ENCODE data around the gene C7orf33. TPM values are rescaled to one million over a fixed set of nuclear protein-coding genes. Genes with fewer than 3 reads are reported as not detected.

C7orf33 gene
- total RNA-seq, 3 donors from 2014 or later: not detected

GRCh38 chr7:148620749-148621359, 30.3 kb downstream of the C7orf33 start:
- Histone ChIP-seq H3K36me3 (no peaks in the 10 kb centered on the region), H3K4me3 (no peak overlapping the region), H3K4me1 (no peaks in the 10 kb centered on the region), H3K9me3 (no peaks in the 10 kb centered on the region), H3K27me3 (peaks cover 0 to 13% of the 10 kb centered on the region in 2 donors), H3K27ac (no peak overlapping the region)
- no peak for TF ChIP-seq CTCF (IDR thresholded peaks at IDR 0.05)
- no peak for TF ChIP-seq POLR2A (IDR thresholded peaks at IDR 0.05)
- no peak for TF ChIP-seq POLR2AphosphoS5 (IDR thresholded peaks at IDR 0.05)
- intact Hi-C loops (cut with DNase I; ENCODE audit: low total_unique reads): no loop called here
- no peak for DNase-seq (ENCODE audit: low spot score in 2 of 2)

GRCh38 chr7:148621563-148621962, 31.0 kb downstream of the C7orf33 start:
- DNase-seq (ENCODE audit: low spot score in 2 of 2): no peak
- Histone ChIP-seq H3K27ac (no peak overlapping the region), H3K27me3 (peaks cover 0 to 6% of the 10 kb centered on the region in 2 donors), H3K4me1 (no peaks in the 10 kb centered on the region), H3K4me3 (no peak overlapping the region), H3K36me3 (no peaks in the 10 kb centered on the region), H3K9me3 (no peaks in the 10 kb centered on the region)
- TF ChIP-seq CTCF (IDR thresholded peaks at IDR 0.05) (no peak), POLR2A (IDR thresholded peaks at IDR 0.05) (no peak), POLR2AphosphoS5 (IDR thresholded peaks at IDR 0.05) (no peak)
- intact Hi-C loops (cut with DNase I; ENCODE audit: low total_unique reads): no loop called here

- Histone ChIP-seq H3K27me3 (peaks cover 0 to 4% of the 10 kb centered on the region in 2 donors), H3K4me3 (no peak overlapping the region), H3K27ac (no peak overlapping the region), H3K9me3 (no peaks in the 10 kb centered on the region), H3K36me3 (no peaks in the 10 kb centered on the region), H3K4me1 (no peaks in the 10 kb centered on the region)
- DNase-seq (ENCODE audit: low spot score in 2 of 2): no peak
- intact Hi-C loops (cut with DNase I; ENCODE audit: low total_unique reads): no loop called here
- no peak for TF ChIP-seq POLR2AphosphoS5 (IDR thresholded peaks at IDR 0.05)
- no peak for TF ChIP-seq POLR2A (IDR thresholded peaks at IDR 0.05)
- TF ChIP-seq CTCF (IDR thresholded peaks at IDR 0.05): no peak
Observed at GRCh38 chr7:148622887-148623585, 32.5 kb downstream of the C7orf33 start.

GRCh38 chr7:148623586-148624282, 33.2 kb downstream of the C7orf33 start:
- peaks cover 0 to 4% of the 10 kb centered on the region in 2 donors for H3K27me3 ChIP-seq
- no peak overlapping the region for H3K4me3 ChIP-seq
- H3K4me1 ChIP-seq: no peaks in the 10 kb centered on the region
- TF ChIP-seq POLR2AphosphoS5 (IDR thresholded peaks at IDR 0.05) (no peak), POLR2A (IDR thresholded peaks at IDR 0.05) (no peak), CTCF (IDR thresholded peaks at IDR 0.05) (no peak)
- H3K36me3 ChIP-seq: no peaks in the 10 kb centered on the region
- intact Hi-C loops (cut with DNase I; ENCODE audit: low total_unique reads): no loop called here
- no peaks in the 10 kb centered on the region for H3K9me3 ChIP-seq
- H3K27ac ChIP-seq: no peak overlapping the region
- DNase-seq (ENCODE audit: low spot score in 2 of 2): no peak

- Histone ChIP-seq H3K4me1 (no peaks in the 10 kb centered on the region), H3K36me3 (no peaks in the 10 kb centered on the region), H3K4me3 (no peak overlapping the region), H3K27ac (no peak overlapping the region), H3K27me3 (peaks cover 0 to 4% of the 10 kb centered on the region in 2 donors), H3K9me3 (no peaks in the 10 kb centered on the region)
- TF ChIP-seq POLR2AphosphoS5 (IDR thresholded peaks at IDR 0.05) (no peak), POLR2A (IDR thresholded peaks at IDR 0.05) (no peak), CTCF (IDR thresholded peaks at IDR 0.05) (no peak)
- intact Hi-C loops (cut with DNase I; ENCODE audit: low total_unique reads): no loop called here
- DNase-seq (ENCODE audit: low spot score in 2 of 2): no peak
Observed at GRCh38 chr7:148624735-148625134, 34.2 kb downstream of the C7orf33 start.
